AG04450 (cell line): ENCODE data around the gene NFIX. TPM values are rescaled to one million over a fixed set of nuclear protein-coding genes. Genes with fewer than 3 reads are reported as not detected.

Experiments
- CTCF ChIA-PET: fragments of 300-600, 350-600 bp; formaldehyde crosslinking; extraction: SDS; loops from one replicate; lab custom pipeline; 2022; ENCODE audit warnings: antibody characterized with exemption, inconsistent platforms; lab: Charles Lee
- POLR2A ChIA-PET: fragments of 350-600 bp; formaldehyde crosslinking; extraction: SDS; loops from one replicate; lab custom pipeline; 2021; ENCODE audit warnings: antibody characterized with exemption, inconsistent platforms; lab: Yijun Ruan, JAX
- DNase-seq: peaks from one replicate; pipeline ENCODE4 v3.0.0-alpha.2; 2011; ENCODE audit warnings: low read depth, low spot score
- H3K27ac ChIP-seq: one replicate; pipeline ENCODE4 v1.5.1; 2012; ENCODE audit warnings: low read depth, low read length, control low read depth
- H3K27me3 ChIP-seq: one replicate; pipeline ENCODE4 v1.6.0; 2012; ENCODE audit warnings: low read length; ENCODE audit not compliant: control insufficient read depth, insufficient read depth
- H3K4me3 ChIP-seq: 2 replicates; pipeline ENCODE4 v1.5.1; 2011; ENCODE audit warnings: mild to moderate bottlenecking, low read depth, low read length, control low read depth
- H3K9me3 ChIP-seq: 2 replicates; pipeline ENCODE4 v1.5.1; 2012; ENCODE audit warnings: low read length; ENCODE audit not compliant: control insufficient read depth, insufficient read depth
- CTCF ChIP-seq: IDR thresholded peaks from 2 replicates; pipeline ENCODE4 v1.5.1; 2011; ENCODE audit warnings: low read depth, low read length, control low read depth, inconsistent platforms
- polyA minus RNA-seq: library from RNA; depleted of rRNA, polyadenylated mRNA; stranded (reverse); fragments of >200 nt; gene quantifications from 2 replicates; pipeline ENCODE4 v1.2.3, GENCODE V29; 2011; rRNA and poly(A)+ RNA removed
- polyA plus RNA-seq: library from polyadenylated mRNA; depleted of rRNA; stranded (reverse); fragments of >200 nt; gene quantifications from 2 replicates; pipeline ENCODE4 v1.2.3, GENCODE V29; 2011; rRNA removed

NFIX gene
- polyA plus RNA-seq (15.1 and 22.3 TPM in 2 replicates), polyA minus RNA-seq (32.8 and 33.9 TPM in 2 replicates)

- CTCF ChIA-PET: interaction anchor here (0.7 to 1.9 kb wide), 3 partner anchors 11 to 67 kb away, joined by 3 to 6 read pairs (median 4); no protein-coding TSS in a partner anchor
- TF ChIP-seq CTCF: no peak
- POLR2A ChIA-PET: interaction anchor here (1.0 to 1.3 kb wide), 2 partner anchors 18 to 28 kb away, joined by 4 to 5 read pairs; no protein-coding TSS in a partner anchor
Observed at GRCh38 chr19:12994701-12995595, at the start of gene NFIX. Gene NFIX, plus strand, starts transcription at chr19:12995475. Its CDS starts 363 bp downstream, at chr19:12995838.

GRCh38 chr19:12945479-12946091 is 49.7 kb upstream of the NFIX start, which contains the start of gene RAD23A:
Gene RAD23A, plus strand, starts transcription at chr19:12945862. Its CDS starts 87 bp downstream, at chr19:12945949.
- peak; percentile 97 for DNase-seq
- Histone ChIP-seq H3K27me3 (no peaks in the 10 kb centered on the region), H3K4me3 (peak within 1 kb of the TSS; percentile 82), H3K9me3 (no peaks in the 10 kb centered on the region; the same call in 1 of the 2 replicates), H3K27ac (peak within 1 kb of the TSS; percentile 93)
- TF ChIP-seq CTCF: no peak
- POLR2A ChIA-PET: interaction anchor here (0.6 to 1.5 kb wide), 9 partner anchors 8 to 849 kb away, joined by 3 to 9 read pairs (median 6); partner anchors contain the start of genes FARSA, GADD45GIP1 and GCDH
- CTCF ChIA-PET: no interaction called here

More at GRCh38 chr19:12994701-12995595, at the start of gene NFIX:
- H3K27me3 ChIP-seq: no peaks in the 10 kb centered on the region
- no peak within 1 kb of the TSS for H3K27ac ChIP-seq
- DNase-seq: no peak
- no peaks in the 10 kb centered on the region; the same call in 1 of the 2 replicates for H3K9me3 ChIP-seq
- peak within 1 kb of the TSS; percentile 89 for H3K4me3 ChIP-seq

GRCh38 chr19:12946092-12946721 is 49.1 kb upstream of the NFIX start:
- peak; percentile 48 for DNase-seq
- H3K27ac ChIP-seq: peak overlapping the region; percentile 93
- TF ChIP-seq CTCF: no peak
- CTCF ChIA-PET: interaction anchor here (0.6 kb wide), 1 partner anchor 8 kb away, joined by 3 read pairs; no protein-coding TSS in a partner anchor
- POLR2A ChIA-PET: interaction anchor here (0.6 to 1.5 kb wide), 21 partner anchors 8 to 1793 kb away, joined by 3 to 10 read pairs (median 4); partner anchors contain the start of genes DNASE2, FARSA, GADD45GIP1 and GCDH
- H3K27me3 ChIP-seq: no peaks in the 10 kb centered on the region
- H3K9me3 ChIP-seq: no peaks in the 10 kb centered on the region; the same call in 1 of the 2 replicates
- peak overlapping the region; percentile 82 for H3K4me3 ChIP-seq

- Histone ChIP-seq H3K4me3 (peak overlapping the region; percentile 82), H3K9me3 (no peaks in the 10 kb centered on the region; the same call in 1 of the 2 replicates), H3K27ac (peak overlapping the region; percentile 47), H3K27me3 (no peaks in the 10 kb centered on the region)
- POLR2A ChIA-PET: interaction anchor here (0.6 to 1.5 kb wide), 20 partner anchors 7 to 1794 kb away, joined by 3 to 10 read pairs (median 4); partner anchors contain the start of genes DNASE2, FARSA, GADD45GIP1 and GCDH
- CTCF ChIA-PET: interaction anchor here (0.6 to 1.8 kb wide), 2 partner anchors 7 to 18 kb away, joined by 3 to 8 read pairs; no protein-coding TSS in a partner anchor
- DNase-seq: no peak
- no peak for TF ChIP-seq CTCF
Observed at GRCh38 chr19:12946731-12947496, 48.4 kb upstream of the NFIX start.
